Liver (tissue), 9 donors: ENCODE measurements around the gene SIGLEC14. TPM values are rescaled to one million over a fixed set of nuclear protein-coding genes. Genes with fewer than 3 reads are reported as not detected.
"Not testable (repeated sequence)": the region's sequence is repeated elsewhere in the genome, so short reads cannot be mapped to it uniquely, and the experiment has no call there.

ENCODE experiments used
- DNase-seq: peaks from one replicate; pipeline ENCODE4 v3.0.0-alpha.2; 2017; ENCODE audit warnings: low spot score
- H3K27ac ChIP-seq, 2 donors: one replicate each; pipeline ENCODE4 v1.7.0; 2013; ENCODE audit warnings: inconsistent platforms in 2 of 2, low read length in 2 of 2, control low read depth in 1 of 2, low read depth in 1 of 2, mild to moderate bottlenecking in 1 of 2
- H3K27me3 ChIP-seq, 4 donors: one replicate each; pipeline versions ENCODE4 v1.6.1 to v1.7.0; 2013; ENCODE audit warnings: low read length in 3 of 4, inconsistent platforms in 1 of 4, mild to moderate bottlenecking in 1 of 4, moderate library complexity in 1 of 4; ENCODE audit not compliant: control insufficient read depth in 4 of 4, insufficient read depth in 4 of 4
- H3K36me3 ChIP-seq, 4 donors: one replicate each; pipeline versions ENCODE4 v1.6.1 to v1.7.0; 2013; ENCODE audit warnings: low read length in 3 of 4, mild to moderate bottlenecking in 3 of 4, low read depth in 1 of 4, moderate library complexity in 1 of 4; ENCODE audit not compliant: control insufficient read depth in 4 of 4, insufficient read depth in 3 of 4
- H3K4me1 ChIP-seq, 4 donors: one replicate each; pipeline versions ENCODE4 v1.6.1 to v1.7.0; 2013; ENCODE audit warnings: low read length in 3 of 4, mild to moderate bottlenecking in 3 of 4, moderate library complexity in 1 of 4; ENCODE audit not compliant: control insufficient read depth in 4 of 4, insufficient read depth in 4 of 4
- H3K4me3 ChIP-seq, 3 donors: one replicate each; pipeline versions ENCODE4 v1.6.1 to v1.7.0; 2013; ENCODE audit warnings: low read length in 3 of 3, control low read depth in 1 of 3, low read depth in 1 of 3, mild to moderate bottlenecking in 1 of 3
- H3K9ac ChIP-seq, 2 donors: one replicate each; pipeline ENCODE4 v1.7.0; 2013; ENCODE audit warnings: low read length in 2 of 2, mild to moderate bottlenecking in 2 of 2, moderate library complexity in 2 of 2, control low read depth in 1 of 2, low read depth in 1 of 2
- H3K9me3 ChIP-seq, 4 donors: one replicate each; pipeline versions ENCODE4 v1.6.1 to v1.7.0; 2013; ENCODE audit warnings: low read length in 3 of 4; ENCODE audit not compliant: control insufficient read depth in 4 of 4
- EGR1 ChIP-seq, 2 donors: IDR thresholded peaks; 2 replicates each; pipeline ENCODE4 v1.6.1; 2016 to 2018; ENCODE audit warnings: antibody characterized with exemption in 2 of 2, low read depth in 2 of 2
- FOXA1 ChIP-seq: IDR thresholded peaks from 2 replicates; pipeline ENCODE4 v1.6.1; 2016; ENCODE audit warnings: antibody characterized with exemption
- GABPA ChIP-seq, 2 donors: IDR thresholded peaks in 1 of 2; conservative IDR thresholded peaks in 1 of 2; 2 replicates each; pipeline ENCODE4 v1.6.1; 2016; ENCODE audit warnings: antibody characterized with exemption in 2 of 2, mild to moderate bottlenecking in 1 of 2, moderate library complexity in 1 of 2
- HNF4A ChIP-seq, 2 donors: conservative IDR thresholded peaks; 2 replicates each; pipeline ENCODE4 v1.6.1; 2016; ENCODE audit warnings: antibody characterized with exemption in 2 of 2, mild to moderate bottlenecking in 2 of 2
- HNF4G ChIP-seq: IDR thresholded peaks from 2 replicates; pipeline ENCODE4 v1.6.1; 2016; ENCODE audit warnings: antibody characterized with exemption
- NR2F2 ChIP-seq: IDR thresholded peaks from 2 replicates; pipeline ENCODE4 v1.6.1; 2016; ENCODE audit warnings: antibody characterized with exemption
- RAD21 ChIP-seq, 2 donors: IDR thresholded peaks; 2 replicates each; pipeline ENCODE4 v1.6.1; 2016; ENCODE audit warnings: antibody characterized with exemption in 2 of 2, mild to moderate bottlenecking in 2 of 2
- RXRA ChIP-seq, 2 donors: IDR thresholded peaks; 2 replicates each; pipeline ENCODE4 v1.6.1; 2017 to 2018; ENCODE audit warnings: antibody characterized with exemption in 2 of 2, mild to moderate bottlenecking in 1 of 2
- TAF1 ChIP-seq: conservative IDR thresholded peaks from 2 replicates; pipeline ENCODE4 v1.6.1; 2016; ENCODE audit warnings: antibody characterized with exemption, mild to moderate bottlenecking
- YY1 ChIP-seq: IDR thresholded peaks from 2 replicates; pipeline ENCODE4 v1.6.1; 2016; ENCODE audit warnings: antibody characterized with exemption, mild to moderate bottlenecking
- WGBS: extraction: QIAGEN DNeasy Blood & Tissue Kit; methylation state at CpG from one replicate; pipeline ENCODE4 v1.1.7; 2013; 5-methylcytosine and 5-hydroxymethylcytosine counted together
- polyA plus RNA-seq, 2 donors: library from polyadenylated mRNA; stranded (reverse) in 1 of 2; unstranded in 1 of 2; fragments of 200-250 nt in 1 of 2; fragments of >200 nt in 1 of 2; fragmentation: Nextera tagmentation in 1 of 2; extraction: Ambion mirVana in 1 of 2; gene quantifications; one replicate each; pipeline versions ENCODE4 v1.2.1 to v1.2.3, GENCODE V29; 2013 to 2015
- total RNA-seq, 2 donors: library from RNA; depleted of rRNA; stranded (reverse); fragments of >200 nt; gene quantifications; one replicate each; pipeline ENCODE4 v1.2.3, GENCODE V29; 2014
- TF ChIP-seq, protein P1 (sequence below): IDR thresholded peaks from 2 replicates; pipeline ENCODE4 v1.6.1; 2016; ENCODE audit warnings: antibody characterized with exemption
- donor health status: healthy.
- donor health status: healthy.
- donor health status: healthy.
- donor health status: healthy.
- donor health status: healthy.

Gene SIGLEC14, protein sequence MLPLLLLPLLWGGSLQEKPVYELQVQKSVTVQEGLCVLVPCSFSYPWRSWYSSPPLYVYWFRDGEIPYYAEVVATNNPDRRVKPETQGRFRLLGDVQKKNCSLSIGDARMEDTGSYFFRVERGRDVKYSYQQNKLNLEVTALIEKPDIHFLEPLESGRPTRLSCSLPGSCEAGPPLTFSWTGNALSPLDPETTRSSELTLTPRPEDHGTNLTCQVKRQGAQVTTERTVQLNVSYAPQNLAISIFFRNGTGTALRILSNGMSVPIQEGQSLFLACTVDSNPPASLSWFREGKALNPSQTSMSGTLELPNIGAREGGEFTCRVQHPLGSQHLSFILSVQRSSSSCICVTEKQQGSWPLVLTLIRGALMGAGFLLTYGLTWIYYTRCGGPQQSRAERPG
- total RNA-seq: 1 to 10 TPM; 1.7 to 6.9 TPM
- polyA plus RNA-seq: 1 to 10 TPM in 1 of 2 donors, not detected in 1; 3.2 TPM

DNA sequence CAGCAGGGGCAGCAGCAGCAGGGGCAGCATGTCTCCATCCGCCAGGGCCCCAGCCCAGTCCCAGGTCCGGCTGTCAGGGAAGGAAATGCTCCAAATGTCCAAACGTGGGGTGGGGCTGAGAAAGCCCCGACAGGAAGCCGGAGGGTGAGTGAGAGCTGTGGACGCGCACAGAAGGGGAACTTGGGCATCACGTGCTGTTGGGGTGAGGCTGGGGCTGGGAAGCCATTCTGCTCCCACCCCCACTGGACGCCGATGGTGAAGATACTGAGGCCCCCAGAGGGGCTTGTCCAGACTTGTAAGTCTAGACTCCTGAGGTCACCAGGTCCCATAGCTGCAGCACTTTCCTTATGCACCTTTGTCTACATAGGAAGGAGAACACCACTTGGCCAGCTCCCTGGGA lies at the start of gene SIGLEC14:
SIGLEC14 (minus strand) TSS at position 96 of the 400 bp plus-strand sequence; CDS start at position 30, 66 bp downstream.
- not testable (repeated sequence) for H3K27ac ChIP-seq, H3K9ac ChIP-seq, DNase-seq, H3K36me3 ChIP-seq, H3K27me3 ChIP-seq, H3K9me3 ChIP-seq, H3K4me3 ChIP-seq, H3K4me1 ChIP-seq
- 52% methylated on average over 5 of the region's 10 CpGs for WGBS

DNA sequence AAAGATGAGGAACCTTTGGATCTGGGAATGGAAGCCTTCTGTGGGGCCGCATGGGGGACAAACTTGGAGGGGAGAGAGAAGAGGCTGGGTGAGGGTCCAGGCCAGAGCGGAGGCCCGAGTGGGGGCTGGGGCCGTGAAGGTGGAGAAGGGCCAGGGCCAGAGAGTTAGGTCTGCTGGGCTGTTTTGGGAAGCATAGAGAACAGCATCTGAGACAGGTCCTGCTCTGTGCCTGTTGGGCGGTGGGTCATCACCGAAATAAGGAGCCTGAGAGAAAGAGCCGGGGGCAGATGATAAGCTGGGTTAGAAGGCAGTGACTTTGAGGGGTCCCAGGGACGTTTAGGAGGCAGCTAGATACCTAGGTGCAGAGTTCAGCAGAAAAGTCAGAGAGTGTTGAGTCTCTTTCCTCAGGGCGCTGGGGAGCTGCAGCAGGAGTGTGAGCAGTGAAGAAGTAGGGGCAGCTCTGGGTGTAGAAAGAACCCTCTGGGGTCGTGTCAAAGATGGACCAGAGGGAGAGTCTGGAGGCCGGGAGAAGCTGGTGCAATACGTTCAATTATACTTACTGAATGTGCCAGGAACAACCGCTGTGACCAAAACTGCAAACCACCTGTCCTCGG lies 49.2 kb upstream of the SIGLEC14 start:
- H3K27me3 ChIP-seq: peaks cover 0 to 3% (median 0%) of the 10 kb centered on the region in 4 donors
- 86% methylated on average over 14 of the region's 14 CpGs for WGBS
- no peak overlapping the region for H3K27ac ChIP-seq
- no peak overlapping the region for H3K4me3 ChIP-seq
- no peak overlapping the region for H3K9ac ChIP-seq
- peaks cover 0 to 3% (median 1%) of the 10 kb centered on the region in 4 donors for H3K4me1 ChIP-seq
- DNase-seq: no peak
- no peak for TF ChIP-seq RXRA (IDR thresholded peaks at IDR 0.05)
- no peak for TF ChIP-seq HNF4A (conservative IDR thresholded peaks at IDR 0.05)
- TF ChIP-seq FOXA1: no peak
- TF ChIP-seq, protein P1, sequence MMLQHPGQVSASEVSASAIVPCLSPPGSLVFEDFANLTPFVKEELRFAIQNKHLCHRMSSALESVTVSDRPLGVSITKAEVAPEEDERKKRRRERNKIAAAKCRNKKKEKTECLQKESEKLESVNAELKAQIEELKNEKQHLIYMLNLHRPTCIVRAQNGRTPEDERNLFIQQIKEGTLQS: no peak
- no peak for TF ChIP-seq HNF4G
- no peak for TF ChIP-seq YY1
- TF ChIP-seq EGR1 (IDR thresholded peaks at IDR 0.05; ENCODE audit: low read depth in 2 of 2): no peak
- no peak for TF ChIP-seq TAF1
- TF ChIP-seq GABPA (IDR thresholded peaks at IDR 0.05 in 1 of 2, conservative IDR thresholded peaks at IDR 0.05 in 1 of 2): no peak
- TF ChIP-seq RAD21 (IDR thresholded peaks at IDR 0.05): no peak
- TF ChIP-seq NR2F2: no peak
- H3K9me3 ChIP-seq: peaks cover 0 to 10% (median 0%) of the 10 kb centered on the region in 4 donors
- H3K36me3 ChIP-seq: no peaks in the 10 kb centered on the region

DNA sequence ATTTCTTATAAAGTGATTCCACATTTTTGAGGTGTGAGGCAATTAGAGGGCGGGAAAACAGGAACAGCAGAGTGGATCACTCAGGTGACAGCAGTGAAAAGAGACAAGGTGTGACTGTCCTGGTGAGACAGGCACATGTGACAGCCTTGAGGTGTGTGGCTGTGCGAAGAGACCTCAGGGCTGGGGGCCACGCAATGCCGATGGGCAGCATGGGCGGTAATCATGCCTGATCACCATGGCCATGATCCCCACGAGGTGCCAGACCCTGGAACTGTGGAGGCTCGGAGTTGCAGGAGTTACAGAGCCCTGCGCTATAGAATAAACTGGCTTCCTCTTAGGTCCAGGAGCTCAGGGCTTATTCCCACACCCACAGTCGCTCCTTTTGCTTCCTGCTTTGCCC lies 48.5 kb upstream of the SIGLEC14 start:
- H3K9me3 ChIP-seq: peaks cover 0 to 10% (median 0%) of the 10 kb centered on the region in 4 donors
- no peak overlapping the region for H3K9ac ChIP-seq
- DNase-seq: no peak
- no peaks in the 10 kb centered on the region for H3K36me3 ChIP-seq
- peaks cover 0 to 6% (median 1%) of the 10 kb centered on the region in 4 donors for H3K4me1 ChIP-seq
- no peak overlapping the region for H3K27ac ChIP-seq
- 82% methylated on average over 9 of the region's 9 CpGs for WGBS
- TF ChIP-seq HNF4A (conservative IDR thresholded peaks at IDR 0.05): no peak
- no peak for TF ChIP-seq EGR1 (IDR thresholded peaks at IDR 0.05; ENCODE audit: low read depth in 2 of 2)
- peaks cover 0 to 6% (median 0%) of the 10 kb centered on the region in 4 donors for H3K27me3 ChIP-seq
- no peak overlapping the region for H3K4me3 ChIP-seq
